ENCODE data around the gene CCBE1. TPM values are rescaled to one million over a fixed set of nuclear protein-coding genes. Genes with fewer than 3 reads are reported as not detected.
A peak's percentile ranks its signal among the peaks of the same experiment; 100 is the strongest.

The CCBE1 gene
- total RNA-seq, 2 donors from 2014 or later: not detected

GRCh38 chr18:59492756-59493421, 204.3 kb downstream of the CCBE1 start:
- Mint-ChIP-seq H3K4me3 (no peak overlapping the region), H3K4me1 (ENCODE audit: low read depth in 2 of 2) (no peaks in the 10 kb centered on the region), H3K36me3 (no peaks in the 10 kb centered on the region), H3K9me3 (peaks cover 3% of the 10 kb centered on the region), H3K27ac (no peak overlapping the region), H3K27me3 (peaks cover 0 to 3% of the 10 kb centered on the region in 2 donors)
- no peak for ATAC-seq
- DNase-seq (ENCODE audit: low spot score): no peak

GRCh38 chr18:59488899-59489298, 208.3 kb downstream of the CCBE1 start:
- DNase-seq (ENCODE audit: low spot score): no peak

GRCh38 chr18:59485382-59485781, 211.8 kb downstream of the CCBE1 start:
- H3K9me3 Mint-ChIP-seq: no peaks in the 10 kb centered on the region

More at GRCh38 chr18:59488899-59489298, 208.3 kb downstream of the CCBE1 start:
- H3K4me1 Mint-ChIP-seq (ENCODE audit: low read depth in 2 of 2): no peaks in the 10 kb centered on the region
- ATAC-seq: peak in 1 of 2 donors; percentile 32
- no peaks in the 10 kb centered on the region for H3K9me3 Mint-ChIP-seq
- H3K27ac Mint-ChIP-seq: no peak overlapping the region
- H3K4me3 Mint-ChIP-seq: no peak overlapping the region
- H3K27me3 Mint-ChIP-seq: peaks cover 0 to 8% of the 10 kb centered on the region in 2 donors
- no peaks in the 10 kb centered on the region for H3K36me3 Mint-ChIP-seq

GRCh38 chr18:59484561-59485328, 212.5 kb downstream of the CCBE1 start:
- Mint-ChIP-seq H3K9me3 (no peaks in the 10 kb centered on the region), H3K27ac (no peak overlapping the region), H3K27me3 (peaks cover 0 to 15% of the 10 kb centered on the region in 2 donors), H3K36me3 (no peaks in the 10 kb centered on the region), H3K4me3 (no peak overlapping the region), H3K4me1 (ENCODE audit: low read depth in 2 of 2) (no peaks in the 10 kb centered on the region)
- DNase-seq (ENCODE audit: low spot score) (no peak), ATAC-seq (no peak)

More at GRCh38 chr18:59485382-59485781, 211.8 kb downstream of the CCBE1 start:
- ATAC-seq (no peak), DNase-seq (ENCODE audit: low spot score) (no peak)
- no peak overlapping the region for H3K4me3 Mint-ChIP-seq
- H3K36me3 Mint-ChIP-seq: no peaks in the 10 kb centered on the region
- no peak overlapping the region for H3K27ac Mint-ChIP-seq
- peaks cover 0 to 15% of the 10 kb centered on the region in 2 donors for H3K27me3 Mint-ChIP-seq
- no peaks in the 10 kb centered on the region for H3K4me1 Mint-ChIP-seq (ENCODE audit: low read depth in 2 of 2)

- H3K36me3 Mint-ChIP-seq: no peaks in the 10 kb centered on the region
- ATAC-seq: no peak
- no peaks in the 10 kb centered on the region for H3K4me1 Mint-ChIP-seq (ENCODE audit: low read depth in 2 of 2)
- H3K9me3 Mint-ChIP-seq: no peaks in the 10 kb centered on the region
- no peak overlapping the region for H3K4me3 Mint-ChIP-seq
- H3K27ac Mint-ChIP-seq: no peak overlapping the region
- DNase-seq (ENCODE audit: low spot score): no peak
- peaks cover 0 to 15% of the 10 kb centered on the region in 2 donors for H3K27me3 Mint-ChIP-seq
These were observed 213.1 kb downstream of the CCBE1 start for GRCh38 chr18:59484131-59484530.

GRCh38 chr18:59481436-59481835, 215.8 kb downstream of the CCBE1 start:
- Mint-ChIP-seq H3K27me3 (peaks cover 0 to 7% of the 10 kb centered on the region in 2 donors), H3K4me1 (ENCODE audit: low read depth in 2 of 2) (no peaks in the 10 kb centered on the region)
- no peak for ATAC-seq

GRCh38 chr18:59479776-59480175, 217.4 kb downstream of the CCBE1 start:
- no peaks in the 10 kb centered on the region for H3K9me3 Mint-ChIP-seq
- H3K4me3 Mint-ChIP-seq: no peak overlapping the region
- no peak overlapping the region for H3K27ac Mint-ChIP-seq
- ATAC-seq: no peak
- no peak for DNase-seq (ENCODE audit: low spot score)
- H3K4me1 Mint-ChIP-seq (ENCODE audit: low read depth in 2 of 2): no peaks in the 10 kb centered on the region
- H3K36me3 Mint-ChIP-seq: no peaks in the 10 kb centered on the region
- H3K27me3 Mint-ChIP-seq: peaks cover 3 to 17% of the 10 kb centered on the region in 2 donors

More at GRCh38 chr18:59481436-59481835, 215.8 kb downstream of the CCBE1 start:
- Mint-ChIP-seq H3K9me3 (no peaks in the 10 kb centered on the region), H3K36me3 (no peaks in the 10 kb centered on the region), H3K27ac (no peak overlapping the region), H3K4me3 (no peak overlapping the region)
- no peak for DNase-seq (ENCODE audit: low spot score)

GRCh38 chr18:59478591-59478990, 218.6 kb downstream of the CCBE1 start:
- H3K27ac Mint-ChIP-seq: no peak overlapping the region
- peaks cover 3 to 29% of the 10 kb centered on the region in 2 donors for H3K27me3 Mint-ChIP-seq
- H3K9me3 Mint-ChIP-seq: peaks cover 4% of the 10 kb centered on the region
- DNase-seq (ENCODE audit: low spot score): no peak
- H3K36me3 Mint-ChIP-seq: no peaks in the 10 kb centered on the region
- no peak for ATAC-seq
- no peak overlapping the region for H3K4me3 Mint-ChIP-seq
- no peaks in the 10 kb centered on the region for H3K4me1 Mint-ChIP-seq (ENCODE audit: low read depth in 2 of 2)

- Mint-ChIP-seq H3K27ac (no peak overlapping the region), H3K9me3 (peaks cover 4% of the 10 kb centered on the region), H3K36me3 (no peaks in the 10 kb centered on the region), H3K27me3 (peaks cover 3 to 29% of the 10 kb centered on the region in 2 donors), H3K4me1 (ENCODE audit: low read depth in 2 of 2) (no peaks in the 10 kb centered on the region), H3K4me3 (no peak overlapping the region)
- DNase-seq (ENCODE audit: low spot score): no peak
- ATAC-seq: no peak
These were observed 219.4 kb downstream of the CCBE1 start for GRCh38 chr18:59477849-59478248.

GRCh38 chr18:59470561-59471121, 226.6 kb downstream of the CCBE1 start:
- ATAC-seq (no peak), DNase-seq (ENCODE audit: low spot score) (no peak)
- Mint-ChIP-seq H3K36me3 (no peaks in the 10 kb centered on the region), H3K9me3 (peaks cover 4% of the 10 kb centered on the region), H3K4me3 (no peak overlapping the region), H3K27ac (no peak overlapping the region), H3K27me3 (peaks cover 8 to 39% of the 10 kb centered on the region in 2 donors), H3K4me1 (ENCODE audit: low read depth in 2 of 2) (no peaks in the 10 kb centered on the region)

- H3K27ac Mint-ChIP-seq: no peak overlapping the region
- DNase-seq (ENCODE audit: low spot score) (no peak), ATAC-seq (no peak)
- no peaks in the 10 kb centered on the region for H3K4me1 Mint-ChIP-seq (ENCODE audit: low read depth in 2 of 2)
- H3K27me3 Mint-ChIP-seq: peaks cover 5 to 33% of the 10 kb centered on the region in 2 donors
- no peak overlapping the region for H3K4me3 Mint-ChIP-seq
- no peaks in the 10 kb centered on the region for H3K36me3 Mint-ChIP-seq
- H3K9me3 Mint-ChIP-seq: peaks cover 4% of the 10 kb centered on the region
These were observed 227.6 kb downstream of the CCBE1 start for GRCh38 chr18:59469463-59470180.

GRCh38 chr18:59468821-59469220, 228.4 kb downstream of the CCBE1 start:
- ATAC-seq (no peak), DNase-seq (ENCODE audit: low spot score) (no peak)
- Mint-ChIP-seq H3K27ac (no peak overlapping the region), H3K4me3 (no peak overlapping the region), H3K27me3 (peaks cover 5 to 25% of the 10 kb centered on the region in 2 donors), H3K36me3 (no peaks in the 10 kb centered on the region), H3K9me3 (peaks cover 2% of the 10 kb centered on the region), H3K4me1 (ENCODE audit: low read depth in 2 of 2) (no peaks in the 10 kb centered on the region)

- Mint-ChIP-seq H3K36me3 (no peaks in the 10 kb centered on the region), H3K27me3 (peaks cover 5 to 22% of the 10 kb centered on the region in 2 donors), H3K4me3 (no peak overlapping the region), H3K9me3 (no peaks in the 10 kb centered on the region), H3K27ac (no peak overlapping the region), H3K4me1 (ENCODE audit: low read depth in 2 of 2) (no peaks in the 10 kb centered on the region)
- ATAC-seq: peak; percentile 8 to 31
- DNase-seq (ENCODE audit: low spot score): no peak
These were observed 229.7 kb downstream of the CCBE1 start for GRCh38 chr18:59467497-59467896.
